Endothelial cell of umbilical vein (primary cell): ENCODE results near the gene ANKRD34C. TPM values are rescaled to one million over a fixed set of nuclear protein-coding genes. Genes with fewer than 3 reads are reported as not detected.

ENCODE experiments used
- BruUV-seq: library from RNA; stranded (reverse); fragments of 400-500 nt; replicated peaks from 2 replicates; lab custom pipeline; 2021; lab: Mats Ljungman, UMichigan
- CTCF ChIA-PET: fragments of 300-600, 350-600 bp; sonication (Branson Sonifier 250); formaldehyde crosslinking; loops from one replicate; lab custom pipeline; 2021; ENCODE audit warnings: antibody characterized with exemption, inconsistent platforms; lab: Charles Lee
- POLR2A ChIA-PET: fragments of 300-600, 350-600 bp; sonication (Branson Sonifier 250); formaldehyde crosslinking; loops from one replicate; lab custom pipeline; 2021; ENCODE audit warnings: antibody characterized with exemption, inconsistent platforms; lab: Charles Lee
- DNase-seq: peaks from one replicate; pipeline ENCODE4 v3.0.0-alpha.2; 2011; ENCODE audit warnings: low read depth, low spot score
- FAIRE-seq: peaks from 2 replicates; lab custom pipeline; 2011; peaks lifted over from hg19 to GRCh38; lab: Jason Lieb, UNC
- H2AFZ ChIP-seq: 2 replicates; pipeline ENCODE4 v1.6.0; 2012; ENCODE audit warnings: low read depth, low read length, control low read depth, inconsistent platforms
- H3K27ac ChIP-seq: 2 replicates; pipeline ENCODE4 v1.5.1; 2011; ENCODE audit warnings: low read depth, mild to moderate bottlenecking, control low read depth, low read length, moderate library complexity; ENCODE audit not compliant: insufficient read depth
- H3K27me3 ChIP-seq, 2 experiments: 2 replicates each; pipeline versions ENCODE4 v1.6.0 to v1.6.1; 2011; ENCODE audit warnings: low read length in 2 of 2, mixed read lengths in 1 of 2; ENCODE audit not compliant: control insufficient read depth in 2 of 2, insufficient read depth in 2 of 2
- H3K36me3 ChIP-seq, 2 experiments: 2 replicates in 1 of 2; 3 replicates in 1 of 2; pipeline ENCODE4 v1.5.1; 2011; ENCODE audit warnings: low read length in 2 of 2, mild to moderate bottlenecking in 1 of 2, moderate library complexity in 1 of 2; ENCODE audit not compliant: control insufficient read depth in 2 of 2, insufficient read depth in 2 of 2; ENCODE audit errors: extremely low read depth in 1 of 2
- H3K4me1 ChIP-seq: 3 replicates; pipeline ENCODE4 v1.5.1; 2011; ENCODE audit warnings: mild to moderate bottlenecking, low read length; ENCODE audit not compliant: control insufficient read depth, insufficient read depth; ENCODE audit errors: extremely low read depth
- H3K4me2 ChIP-seq: 2 replicates; pipeline ENCODE4 v1.6.1; 2011; ENCODE audit warnings: low read length, control low read depth, mixed read lengths; ENCODE audit not compliant: insufficient read depth
- H3K4me3 ChIP-seq, 3 experiments: fragments of 200-600 bp in 1 of 3; sonication (generic), shearing (Covaris generic) in 1 of 3; replicated peaks in 1 of 3; 2 replicates each; pipeline ENCODE4 v1.5.1; 2011 to 2016; ENCODE audit warnings: control low read depth in 3 of 3, low read length in 3 of 3, mild to moderate bottlenecking in 2 of 3, inconsistent platforms in 1 of 3, low read depth in 1 of 3, moderate library complexity in 1 of 3; ENCODE audit not compliant: insufficient read depth in 1 of 3
- H3K79me2 ChIP-seq: 2 replicates; pipeline ENCODE4 v1.6.0; 2012; ENCODE audit warnings: low read length, inconsistent platforms; ENCODE audit not compliant: control insufficient read depth, insufficient read depth
- H3K9ac ChIP-seq: replicated peaks from 2 replicates; pipeline ENCODE3; 2011; ENCODE audit warnings: low read length, control low read depth; ENCODE audit not compliant: insufficient read depth; ENCODE audit errors: extremely low read depth
- H3K9me1 ChIP-seq: replicated peaks from 3 replicates; pipeline ENCODE4 v1.6.0; 2011; ENCODE audit warnings: mild to moderate bottlenecking, low read length; ENCODE audit not compliant: control insufficient read depth, insufficient read depth; ENCODE audit errors: extremely low read depth
- H3K9me3 ChIP-seq: replicated peaks from 2 replicates; pipeline ENCODE4 v1.5.1; 2012; ENCODE audit warnings: low read length, inconsistent platforms; ENCODE audit not compliant: control insufficient read depth, insufficient read depth
- H4K20me1 ChIP-seq: replicated peaks from 2 replicates; pipeline ENCODE3; 2011; ENCODE audit warnings: mild to moderate bottlenecking, low read length; ENCODE audit not compliant: control insufficient read depth, insufficient read depth; ENCODE audit errors: extremely low read depth
- EZH2 ChIP-seq: IDR thresholded peaks from 2 replicates; pipeline ENCODE4 v1.6.1; 2012; ENCODE audit warnings: borderline replicate concordance, low read depth, mild to moderate bottlenecking, moderate library complexity, low read length, inconsistent platforms; ENCODE audit not compliant: severe bottlenecking
- GATA2 ChIP-seq: IDR thresholded peaks from 2 replicates; pipeline ENCODE4 v1.7.0; 2011; ENCODE audit warnings: low read depth, mild to moderate bottlenecking, moderate library complexity, mixed read lengths, low read length; ENCODE audit not compliant: insufficient read length, insufficient read depth
- MAX ChIP-seq: IDR thresholded peaks from 2 replicates; pipeline ENCODE4 v1.6.1; 2011; ENCODE audit not compliant: insufficient read depth, insufficient read length
- dilution Hi-C: fragments of 300-500 bp; cut with MboI; formaldehyde crosslinking; loops from one replicate; pipeline ENCODE4 v1.15.0; 2019; ENCODE audit warnings: low sequenced_read_pairs; ENCODE audit not compliant: extremely low pct_ligation_motif_present
- intact Hi-C: fragments of 100-400 bp; cut with micrococcal nuclease; formaldehyde crosslinking; loops from one replicate; pipeline ENCODE4 v1.10.0; 2022
- polyA plus RNA-seq, 4 experiments: library from polyadenylated mRNA; depleted of rRNA in 3 of 4; stranded (reverse) in 3 of 4; unstranded in 1 of 4; fragments of >200 nt; gene quantifications; 2 replicates each; pipeline versions ENCODE4 v1.2.1 to v1.2.3, GENCODE V29; 2011 to 2012; ENCODE audit warnings: missing spikeins in 1 of 4
- total RNA-seq: library from RNA; stranded (reverse); gene quantifications from 2 replicates; pipeline ENCODE4 v1.2.3, GENCODE V29; 2021

Gene ANKRD34C
- total and polyA plus RNA-seq, 2 donors (not counting 3 experiments of a cell fraction or from before 2014, with no cell fraction given): not detected

- no peaks in the 10 kb centered on the region for H3K9me1 ChIP-seq
- no TSS peak for BruUV-seq
- H3K9ac ChIP-seq: peak overlapping the region; percentile 86
- peak overlapping the region; percentile 80 for H3K4me2 ChIP-seq
- peaks cover 54% of the 10 kb centered on the region for H3K79me2 ChIP-seq
- no peaks in the 10 kb centered on the region for H3K9me3 ChIP-seq
- intact Hi-C loops (loop anchor here (1.0 to 10.0 kb wide), 3 partner anchors 17 to 57 kb away; no protein-coding TSS in a partner anchor), dilution Hi-C loops (no loop called here)
- no peaks in the 10 kb centered on the region for H4K20me1 ChIP-seq
- peaks cover 19 to 29% of the 10 kb centered on the region in 2 experiments for H3K36me3 ChIP-seq
- FAIRE-seq: no peak
- H2AFZ ChIP-seq: peak overlapping the region; percentile 74
- peak overlapping the region; percentile 61 to 74 (median 65) for H3K4me3 ChIP-seq
- ChIA-PET POLR2A (interaction anchor here (1.6 kb wide), 1 partner anchor 8 kb away, joined by 7 read pairs; no protein-coding TSS in a partner anchor), CTCF (interaction anchor here (1.5 to 3.9 kb wide), 5 partner anchors 10 to 542 kb away, joined by 3 to 27 read pairs (median 6); no protein-coding TSS in a partner anchor)
- no peak for DNase-seq
- H3K27ac ChIP-seq: peak overlapping the region; percentile 22
- peaks cover 13 to 25% of the 10 kb centered on the region in 2 experiments for H3K27me3 ChIP-seq
- peaks cover 16% of the 10 kb centered on the region for H3K4me1 ChIP-seq
- no peak for TF ChIP-seq MAX
These were observed 29.5 kb downstream of the ANKRD34C start for GRCh38 chr15:79311901-79312553.

- Histone ChIP-seq H3K9me3 (no peaks in the 10 kb centered on the region), H4K20me1 (no peaks in the 10 kb centered on the region), H3K9me1 (no peaks in the 10 kb centered on the region), H3K79me2 (peaks cover 64% of the 10 kb centered on the region), H3K36me3 (peaks cover 19 to 42% of the 10 kb centered on the region in 2 experiments), H3K4me1 (peaks cover 16% of the 10 kb centered on the region), H3K9ac (no peak overlapping the region), H3K4me2 (no peak overlapping the region), H3K4me3 (no peak overlapping the region), H3K27me3 (peaks cover 0 to 5% of the 10 kb centered on the region in 2 experiments), H3K27ac (no peak overlapping the region), H2AFZ (no peak overlapping the region)
- intact Hi-C loops (loop anchor here (10.0 kb wide), 1 partner anchor 59 kb away; no protein-coding TSS in a partner anchor), dilution Hi-C loops (no loop called here)
- DNase-seq (no peak), FAIRE-seq (no peak)
- TSS peak; percentile 0 for BruUV-seq
- CTCF ChIA-PET: interaction anchor here (2.5 kb wide), 1 partner anchor 25 kb away, joined by 7 read pairs; no protein-coding TSS in a partner anchor
- POLR2A ChIA-PET: no interaction called here
- no peak for TF ChIP-seq EZH2
- no peak for TF ChIP-seq GATA2
These were observed 31.7 kb downstream of the ANKRD34C start for GRCh38 chr15:79314186-79314585.
